ENCODE results near the gene MYD88. TPM values are rescaled to one million over a fixed set of nuclear protein-coding genes. Genes with fewer than 3 reads are reported as not detected.
A peak's percentile ranks its signal among the peaks of the same experiment; 100 is the strongest.

Gene MYD88
- polyA plus RNA-seq, 1 donor (not counting 4 experiments of a cell fraction or from before 2014, with no cell fraction given), result 44.0 TPM

DNA sequence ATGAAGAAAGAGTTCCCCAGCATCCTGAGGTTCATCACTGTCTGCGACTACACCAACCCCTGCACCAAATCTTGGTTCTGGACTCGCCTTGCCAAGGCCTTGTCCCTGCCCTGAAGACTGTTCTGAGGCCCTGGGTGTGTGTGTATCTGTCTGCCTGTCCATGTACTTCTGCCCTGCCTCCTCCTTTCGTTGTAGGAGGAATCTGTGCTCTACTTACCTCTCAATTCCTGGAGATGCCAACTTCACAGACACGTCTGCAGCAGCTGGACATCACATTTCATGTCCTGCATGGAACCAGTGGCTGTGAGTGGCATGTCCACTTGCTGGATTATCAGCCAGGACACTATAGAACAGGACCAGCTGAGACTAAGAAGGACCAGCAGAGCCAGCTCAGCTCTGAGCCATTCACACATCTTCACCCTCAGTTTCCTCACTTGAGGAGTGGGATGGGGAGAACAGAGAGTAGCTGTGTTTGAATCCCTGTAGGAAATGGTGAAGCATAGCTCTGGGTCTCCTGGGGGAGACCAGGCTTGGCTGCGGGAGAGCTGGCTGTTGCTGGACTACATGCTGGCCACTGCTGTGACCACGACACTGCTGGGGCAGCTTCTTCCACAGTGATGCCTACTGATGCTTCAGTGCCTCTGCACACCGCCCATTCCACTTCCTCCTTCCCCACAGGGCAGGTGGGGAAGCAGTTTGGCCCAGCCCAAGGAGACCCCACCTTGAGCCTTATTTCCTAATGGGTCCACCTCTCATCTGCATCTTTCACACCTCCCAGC lies 2.9 kb downstream of the MYD88 start:
- Histone ChIP-seq H3K27ac (ENCODE audit: control insufficient read depth, insufficient read depth, low read length) (no peak overlapping the region), H3K9ac (ENCODE audit: control insufficient read depth, extremely low read depth, insufficient read depth, low read length) (no peak overlapping the region), H2AFZ (ENCODE audit: control insufficient read depth, low read length) (no peak overlapping the region), H3K36me3 (ENCODE audit: control insufficient read depth in 2 of 2, extremely low read depth in 1 of 2, insufficient read depth in 2 of 2, low read length in 2 of 2) (peaks cover 11 to 20% of the 10 kb centered on the region in 2 experiments), H3K27me3 (ENCODE audit: control insufficient read depth, extremely low read depth, insufficient read depth, low read length) (no peaks in the 10 kb centered on the region), H4K20me1 (ENCODE audit: control insufficient read depth, extremely low read depth, insufficient read depth, low read length) (no peaks in the 10 kb centered on the region), H3K9me3 (ENCODE audit: control insufficient read depth, low read depth, low read length) (no peaks in the 10 kb centered on the region), H3K79me2 (ENCODE audit: control insufficient read depth, insufficient read depth, low read length) (peaks cover 31% of the 10 kb centered on the region), H3K4me3 (ENCODE audit: control insufficient read depth in 2 of 3, extremely low read depth in 1 of 3, insufficient read depth in 2 of 3, low read depth in 1 of 3, low read length in 3 of 3) (no peak overlapping the region), H3K9me1 (ENCODE audit: control insufficient read depth, extremely low read depth, insufficient read depth, low read length) (no peaks in the 10 kb centered on the region), H3K4me2 (ENCODE audit: control insufficient read depth, extremely low read depth, insufficient read depth, low read depth, low read length) (no peak overlapping the region), H3K4me1 (ENCODE audit: control insufficient read depth, extremely low read depth, insufficient read depth, low read length) (peaks cover 40% of the 10 kb centered on the region)
- TF ChIP-seq EZH2 (IDR thresholded peaks at IDR 0.05; ENCODE audit: low read length), result no peak
- no peak for TF ChIP-seq CTCF (optimal IDR thresholded peaks at IDR 0.05 in 1 of 3, IDR thresholded peaks at IDR 0.05 in 1 of 3, conservative IDR thresholded peaks at IDR 0.05 in 1 of 3; ENCODE audit: extremely low read depth in 1 of 3, insufficient read depth in 2 of 3, low read length in 3 of 3)
- no peak for FAIRE-seq
- DNase-seq (ENCODE audit: low read depth, low spot score), result no peak
- dilution Hi-C loops (cut with MboI; ENCODE audit: extremely low pct_ligation_motif_present, low sequenced_read_pairs), result no loop called here

DNA sequence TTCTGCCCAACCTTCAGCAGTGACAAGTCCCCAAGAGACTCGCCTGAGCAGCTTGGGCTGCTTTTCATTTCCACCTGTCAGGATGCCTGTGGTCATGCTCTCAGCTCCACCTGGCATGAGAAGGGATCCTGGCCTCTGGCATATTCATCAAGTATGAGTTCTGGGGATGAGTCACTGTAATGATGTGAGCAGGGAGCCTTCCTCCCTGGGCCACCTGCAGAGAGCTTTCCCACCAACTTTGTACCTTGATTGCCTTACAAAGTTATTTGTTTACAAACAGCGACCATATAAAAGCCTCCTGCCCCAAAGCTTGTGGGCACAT lies 3.5 kb downstream of the MYD88 start:
- TF ChIP-seq EZH2 (IDR thresholded peaks at IDR 0.05; ENCODE audit: low read length) (no peak), CTCF (optimal IDR thresholded peaks at IDR 0.05 in 1 of 3, IDR thresholded peaks at IDR 0.05 in 1 of 3, conservative IDR thresholded peaks at IDR 0.05 in 1 of 3; ENCODE audit: extremely low read depth in 1 of 3, insufficient read depth in 2 of 3, low read length in 3 of 3) (no peak)
- FAIRE-seq (peak; percentile 90), DNase-seq (ENCODE audit: low read depth, low spot score) (peak; percentile 81)
- peaks cover 11 to 20% of the 10 kb centered on the region in 2 experiments for H3K36me3 ChIP-seq (ENCODE audit: control insufficient read depth in 2 of 2, extremely low read depth in 1 of 2, insufficient read depth in 2 of 2, low read length in 2 of 2)
- no peak overlapping the region for H2AFZ ChIP-seq (ENCODE audit: control insufficient read depth, low read length)
- no peaks in the 10 kb centered on the region for H3K9me3 ChIP-seq (ENCODE audit: control insufficient read depth, low read depth, low read length)
- H3K4me2 ChIP-seq (ENCODE audit: control insufficient read depth, extremely low read depth, insufficient read depth, low read depth, low read length), result no peak overlapping the region
- dilution Hi-C loops (cut with MboI; ENCODE audit: extremely low pct_ligation_motif_present, low sequenced_read_pairs), result no loop called here
- peaks cover 25% of the 10 kb centered on the region for H3K79me2 ChIP-seq (ENCODE audit: control insufficient read depth, insufficient read depth, low read length)
- no peaks in the 10 kb centered on the region for H4K20me1 ChIP-seq (ENCODE audit: control insufficient read depth, extremely low read depth, insufficient read depth, low read length)
- no peaks in the 10 kb centered on the region for H3K9me1 ChIP-seq (ENCODE audit: control insufficient read depth, extremely low read depth, insufficient read depth, low read length)
- no peaks in the 10 kb centered on the region for H3K27me3 ChIP-seq (ENCODE audit: control insufficient read depth, extremely low read depth, insufficient read depth, low read length)
- H3K27ac ChIP-seq (ENCODE audit: control insufficient read depth, insufficient read depth, low read length), result no peak overlapping the region
- H3K4me3 ChIP-seq (ENCODE audit: control insufficient read depth in 2 of 3, extremely low read depth in 1 of 3, insufficient read depth in 2 of 3, low read depth in 1 of 3, low read length in 3 of 3), result no peak overlapping the region
- H3K4me1 ChIP-seq (ENCODE audit: control insufficient read depth, extremely low read depth, insufficient read depth, low read length), result peaks cover 40% of the 10 kb centered on the region
- H3K9ac ChIP-seq (ENCODE audit: control insufficient read depth, extremely low read depth, insufficient read depth, low read length), result no peak overlapping the region
